K562 (cell line): Measurements from ENCODE around the gene ALX3. TPM values are rescaled to one million over a fixed set of nuclear protein-coding genes. Genes with fewer than 3 reads are reported as not detected.

ENCODE experiments used
- ATAC-seq: fragments of 200-7000 bp; cut with Tn5 transposase; 3 replicates; pipeline ENCODE4 v1.9.1; 2020; ENCODE audit warnings: moderate library complexity
- BruUV-seq: library from RNA; stranded (reverse); fragments of 400-500 nt; replicated peaks from 2 replicates; lab custom pipeline; 2021; lab: Mats Ljungman, UMichigan
- CTCF ChIA-PET: fragments of 300-600 bp; formaldehyde crosslinking; extraction: SDS; loops from one replicate; lab custom pipeline; 2021; ENCODE audit warnings: low intra/inter-chr PET ratio; lab: Yijun Ruan, JAX
- POLR2A ChIA-PET: fragments of 300-600, 350-650 bp; sonication (Branson Sonifier 250); formaldehyde crosslinking; extraction: SDS; loops from one replicate; lab custom pipeline; 2021; ENCODE audit warnings: antibody characterized with exemption, inconsistent platforms; lab: Yijun Ruan, JAX
- DNase-seq, 4 experiments: peaks; one replicate each; pipeline versions ENCODE4 v3.0.0 to v3.0.0-alpha.2; 2011 to 2018; ENCODE audit warnings: low spot score in 3 of 4, mixed read lengths in 3 of 4; ENCODE audit errors: extremely low read depth in 1 of 4
- FAIRE-seq: peaks from 2 replicates; lab custom pipeline; 2011; peaks lifted over from hg19 to GRCh38; lab: Jason Lieb, UNC
- H2AFZ ChIP-seq: 2 replicates; pipeline ENCODE4 v1.6.0; 2011; ENCODE audit warnings: low read depth, low read length, control low read depth, inconsistent platforms
- H3K27ac ChIP-seq: fragments of 200-600 bp; 3 replicates; pipeline ENCODE4 v1.8.0; 2011; ENCODE audit warnings: low read depth, mild to moderate bottlenecking, control low read depth, inconsistent platforms, low read length, moderate library complexity, mixed read lengths; ENCODE audit errors: extremely low read depth
- H3K27me3 ChIP-seq, 2 experiments: fragments of 300-600 bp in 1 of 2; 2 replicates in 1 of 2; 3 replicates in 1 of 2; pipeline versions ENCODE4 v1.6.0 to v1.8.0; 2011; ENCODE audit warnings: inconsistent platforms in 2 of 2, low read length in 2 of 2, mild to moderate bottlenecking in 1 of 2, mixed read lengths in 1 of 2, moderate library complexity in 1 of 2; ENCODE audit not compliant: control insufficient read depth in 2 of 2, insufficient read depth in 2 of 2
- H3K36me3 ChIP-seq: fragments of 300-600 bp; 3 replicates; pipeline ENCODE4 v1.8.0; 2011; ENCODE audit warnings: mild to moderate bottlenecking, low read length, inconsistent platforms; ENCODE audit not compliant: control insufficient read depth, insufficient read depth
- H3K4me1 ChIP-seq, 2 experiments: fragments of 200-600 bp in 1 of 2; replicated peaks in 1 of 2; 2 replicates in 1 of 2; 3 replicates in 1 of 2; pipeline versions ENCODE4 v1.5.1 to v1.8.0; 2011; ENCODE audit warnings: inconsistent platforms in 2 of 2, low read length in 2 of 2, mild to moderate bottlenecking in 1 of 2, mixed read lengths in 1 of 2, moderate library complexity in 1 of 2; ENCODE audit not compliant: control insufficient read depth in 2 of 2, insufficient read depth in 2 of 2
- H3K4me2 ChIP-seq: 2 replicates; pipeline ENCODE4 v1.6.1; 2011; ENCODE audit warnings: low read length, control low read depth, inconsistent platforms, mixed read lengths; ENCODE audit not compliant: insufficient read depth
- H3K4me3 ChIP-seq: fragments of 200-600 bp; sonication (generic), shearing (Covaris generic); 2 replicates; pipeline ENCODE4 v1.5.1; 2016; ENCODE audit warnings: control low read depth, inconsistent platforms
- H3K79me2 ChIP-seq: fragments of 200-600 bp; 3 replicates; pipeline ENCODE4 v1.8.0; 2011; ENCODE audit warnings: low read length, inconsistent platforms; ENCODE audit not compliant: control insufficient read depth, insufficient read depth
- H3K9ac ChIP-seq, 2 experiments: 2 replicates each; pipeline versions ENCODE4 v1.6.0 to v1.6.1; 2011; ENCODE audit warnings: low read depth in 2 of 2, low read length in 2 of 2, control low read depth in 1 of 2, inconsistent platforms in 1 of 2, mild to moderate bottlenecking in 1 of 2, mixed read lengths in 1 of 2; ENCODE audit not compliant: insufficient read depth in 1 of 2
- H3K9me1 ChIP-seq: one replicate; pipeline ENCODE4 v1.6.0; 2011; ENCODE audit warnings: inconsistent platforms, mild to moderate bottlenecking, low read length, moderate library complexity; ENCODE audit not compliant: control insufficient read depth, insufficient read depth
- H3K9me3 ChIP-seq: replicated peaks from 2 replicates; pipeline ENCODE4 v1.5.1; 2011; ENCODE audit warnings: low read depth, low read length, inconsistent platforms; ENCODE audit not compliant: control insufficient read depth, insufficient read depth
- H4K20me1 ChIP-seq: replicated peaks from 2 replicates; pipeline ENCODE4 v1.6.1; 2011; ENCODE audit warnings: low read length, inconsistent platforms, mixed read lengths; ENCODE audit not compliant: control insufficient read depth, insufficient read depth
- CTCFL ChIP-seq: IDR thresholded peaks from 2 replicates; pipeline ENCODE4 v1.6.1; 2011; ENCODE audit warnings: borderline replicate concordance, low read depth, mild to moderate bottlenecking, moderate library complexity, low read length; ENCODE audit not compliant: insufficient read depth, poor library complexity, severe bottlenecking
- GABPB1 ChIP-seq: sonication (generic); formaldehyde crosslinking; IDR thresholded peaks from 2 replicates; pipeline ENCODE4 v1.8.0; 2022; ENCODE audit warnings: mild to moderate bottlenecking, missing genetic modification reagents
- ZBTB12 ChIP-seq: fragments of 250-450 bp; sonication (Bioruptor Pico); IDR thresholded peaks from 2 replicates; pipeline ENCODE4 v1.4.0; 2020
- ZNF134 ChIP-seq: fragments of 250-450 bp; sonication (Bioruptor Pico); conservative IDR thresholded peaks from 2 replicates; pipeline ENCODE4 v1.4.0; 2020
- WGBS: fragments of 100-300 bp; shearing (Covaris generic); methylation state at CpG from one replicate; pipeline ENCODE4 v1.1.6; 2016; ENCODE audit warnings: low coverage, mixed read lengths; ENCODE audit not compliant: insufficient coverage; ENCODE audit errors: missing lambda C conversion rate; 5-methylcytosine and 5-hydroxymethylcytosine counted together
- in situ Hi-C: fragments of 300-500 bp; cut with MboI; formaldehyde crosslinking; loops from 4 replicates; pipeline ENCODE4 v1.15.0; 2018; ENCODE audit warnings: inconsistent platforms, mixed read lengths
- intact Hi-C: fragments of 100-400 bp; cut with micrococcal nuclease; formaldehyde crosslinking; loops from 2 replicates; pipeline ENCODE4 v1.14.2; 2022
- polyA plus RNA-seq, 8 experiments: library from polyadenylated mRNA; depleted of rRNA in 4 of 8; stranded (reverse) in 5 of 8; unstranded in 3 of 8; fragments of >200 nt; fragmentation: Nextera tagmentation in 2 of 8; fragmentation: Illumina TruSeq in 1 of 8; extraction: Ambion mirVana in 2 of 8; extraction: Trizol in 1 of 8; gene quantifications; 2 replicates each; pipeline versions ENCODE4 v1.2.1 to v1.2.3, GENCODE V29; 2011 to 2014; ENCODE audit warnings: inconsistent platforms in 1 of 8, missing spikeins in 1 of 8
- total RNA-seq, 7 experiments: library from RNA; depleted of rRNA in 6 of 7; stranded (reverse); fragments of >200 nt in 6 of 7; fragmentation: Illumina TruSeq in 2 of 7; extraction: Trizol in 2 of 7; gene quantifications; 2 replicates each; pipeline versions ENCODE4 v1.2.1 to v1.2.3, GENCODE V29; 2011 to 2021; ENCODE audit warnings: low replicate concordance in 1 of 7

Gene ALX3
- total and polyA plus RNA-seq, 9 of the 15 experiments (the other 6 are each of a cell fraction or from before 2014, with no cell fraction given): not detected

- no peak for TF ChIP-seq ZBTB12
- TF ChIP-seq CTCFL: no peak
- no peak for TF ChIP-seq GABPB1 (CRISPR knock-in tag)
- TF ChIP-seq, all 486 proteins: peak for 0
These were observed 14.2 kb downstream of the ALX3 start (continued) for GRCh38 chr1:110056285-110056683.

- in situ Hi-C loops: no loop called here
- Histone ChIP-seq H3K36me3 (peaks cover 77% of the 10 kb centered on the region), H3K27ac (no peak overlapping the region)
These were observed 14.8 kb downstream of the ALX3 start for GRCh38 chr1:110055493-110056284.

More at GRCh38 chr1:110055493-110056284, 14.8 kb downstream of the ALX3 start:
- POLR2A ChIA-PET: interaction anchor here (0.6 to 18.1 kb wide), 3 partner anchors 20 to 69 kb away, joined by 3 to 200 read pairs (median 6); partner anchors contain the start of gene STRIP1
- H3K79me2 ChIP-seq: no peaks in the 10 kb centered on the region
- no peak for TF ChIP-seq ZNF134 (CRISPR knock-in tag)
- DNase-seq: no peak
- H3K4me3 ChIP-seq: no peak overlapping the region
- no peaks in the 10 kb centered on the region for H3K27me3 ChIP-seq
- H3K4me1 ChIP-seq: peaks cover 24 to 29% of the 10 kb centered on the region in 2 experiments
- intact Hi-C loops: loop anchor here (2.0 to 10.0 kb wide), 2 partner anchors 53 to 409 kb away; no protein-coding TSS in a partner anchor
- FAIRE-seq: no peak
- no peaks in the 10 kb centered on the region for H3K9me3 ChIP-seq
- H2AFZ ChIP-seq: no peak overlapping the region
- CTCF ChIA-PET: interaction anchor here (2.9 kb wide), 1 partner anchor 50 kb away, joined by 31 read pairs; no protein-coding TSS in a partner anchor
- WGBS: 87% methylated on average over 5 of the region's 5 CpGs
- H3K4me2 ChIP-seq: no peak overlapping the region
- H4K20me1 ChIP-seq: peaks cover 39% of the 10 kb centered on the region
- H3K9ac ChIP-seq: no peak overlapping the region
- BruUV-seq: no TSS peak
- H3K9me1 ChIP-seq: peaks cover 12% of the 10 kb centered on the region
- no peak for ATAC-seq
